M059J (cell line): Measurements from ENCODE around the gene MARK1. TPM values are rescaled to one million over a fixed set of nuclear protein-coding genes. Genes with fewer than 3 reads are reported as not detected.
"Not testable (repeated sequence)": the region's sequence is repeated elsewhere in the genome, so short reads cannot be mapped to it uniquely, and the experiment has no call there.

Experiments used
- DNase-seq: peaks from one replicate; pipeline ENCODE4 v3.0.0-alpha.2; 2012; ENCODE audit warnings: low read depth
- total RNA-seq: library from RNA; depleted of rRNA; stranded (reverse); fragments of >200 nt; shearing (Covaris generic); gene quantifications from 2 replicates; pipeline ENCODE4 v1.2.3, GENCODE V29; 2014

The MARK1 gene
- total RNA-seq, 1 experiment from 2014 or later = 0.02 TPM

GRCh38 chr1:220528679-220529501, 954 bp downstream of the MARK1 start:
- DNase-seq = no peak

GRCh38 chr1:220529521-220530020, 1.6 kb downstream of the MARK1 start:
- no peak for DNase-seq

- no peak for DNase-seq
Observed at GRCh38 chr1:220533504-220534109, 5.7 kb downstream of the MARK1 start.

GRCh38 chr1:220544901-220545303, 17.0 kb downstream of the MARK1 start:
- no peak for DNase-seq

- DNase-seq = no peak
Observed at GRCh38 chr1:220550811-220551399, 23.0 kb downstream of the MARK1 start.

- no peak for DNase-seq
Observed at GRCh38 chr1:220551718-220552117, 23.8 kb downstream of the MARK1 start.

GRCh38 chr1:220552672-220553260, 24.8 kb downstream of the MARK1 start:
- DNase-seq = no peak

- no peak for DNase-seq
Observed at GRCh38 chr1:220556641-220557040, 28.7 kb downstream of the MARK1 start.

GRCh38 chr1:220563564-220563963, 35.6 kb downstream of the MARK1 start:
- no peak for DNase-seq

GRCh38 chr1:220564216-220564615, 36.3 kb downstream of the MARK1 start:
- no peak for DNase-seq

- no peak for DNase-seq
Observed at GRCh38 chr1:220565670-220566069, 37.7 kb downstream of the MARK1 start.

GRCh38 chr1:220566869-220567268, 38.9 kb downstream of the MARK1 start:
- no peak for DNase-seq

- no peak for DNase-seq
Observed at GRCh38 chr1:220572416-220572815, 44.5 kb downstream of the MARK1 start.

GRCh38 chr1:220573836-220574235, 45.9 kb downstream of the MARK1 start:
- no peak for DNase-seq

- no peak for DNase-seq
Observed at GRCh38 chr1:220575718-220576497, 48.0 kb downstream of the MARK1 start.

GRCh38 chr1:220577926-220578325, 50.0 kb downstream of the MARK1 start:
- DNase-seq = no peak

- DNase-seq = no peak
Observed at GRCh38 chr1:220579317-220579716, 51.4 kb downstream of the MARK1 start.

GRCh38 chr1:220592714-220593113, 64.8 kb downstream of the MARK1 start:
- DNase-seq = no peak

GRCh38 chr1:220594356-220594755, 66.4 kb downstream of the MARK1 start:
- DNase-seq = no peak

GRCh38 chr1:220595179-220595578, 67.2 kb downstream of the MARK1 start:
- DNase-seq = no peak

- DNase-seq = no peak
Observed at GRCh38 chr1:220604926-220605325, 77.0 kb downstream of the MARK1 start.

GRCh38 chr1:220605651-220606050, 77.7 kb downstream of the MARK1 start:
- DNase-seq = not testable (repeated sequence)
